SH-SY5Y (cell line): ENCODE results near the gene POU3F2.

ENCODE experiments used
- GATA2 ChIP-seq: IDR thresholded peaks from 2 replicates; pipeline ENCODE4 v1.6.1; 2011; ENCODE audit warnings: mild to moderate bottlenecking, low read depth, low read length
- GATA3 ChIP-seq: IDR thresholded peaks from 2 replicates; pipeline ENCODE4 v1.6.1; 2011; ENCODE audit warnings: low read depth, mild to moderate bottlenecking, low read length, moderate library complexity

DNA sequence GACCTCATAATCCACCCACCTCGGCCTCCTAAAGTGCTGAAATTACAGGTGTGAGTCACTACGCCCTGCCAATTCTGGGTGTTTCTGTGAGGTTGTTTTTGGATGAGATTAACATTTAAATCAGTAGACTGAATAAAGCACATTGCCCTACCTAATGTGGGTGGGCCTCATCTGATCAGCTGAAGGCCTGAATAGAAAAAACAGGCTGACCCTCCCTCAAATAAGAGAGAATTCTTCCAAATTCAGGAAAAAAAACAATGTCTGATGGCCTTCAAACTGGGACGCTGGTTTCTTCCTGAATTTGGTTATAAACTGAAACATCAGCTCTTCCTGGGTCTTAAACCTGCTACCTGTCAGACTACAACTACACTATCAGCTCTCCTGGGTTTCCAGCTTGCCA is 51.0 kb downstream of the POU3F2 start:
- no peak for TF ChIP-seq GATA3
- no peak for TF ChIP-seq GATA2
